Measurements from ENCODE around the gene RTP4.

Gene RTP4

GRCh38 chr3:187368251-187369088, at the start of gene RTP4:
Gene RTP4 (plus strand): TSS chr3:187368385. CDS start chr3:187368442, 57 bp downstream.
- Histone ChIP-seq H3K27ac (ENCODE audit: low read length) (no peak within 1 kb of the TSS), H3K9me3 (ENCODE audit: control insufficient read depth, low read depth, low read length) (no peaks in the 10 kb centered on the region), H3K27me3 (ENCODE audit: control insufficient read depth, insufficient read depth, low read length) (no peaks in the 10 kb centered on the region), H3K9ac (ENCODE audit: low read length) (no peak within 1 kb of the TSS), H3K36me3 (ENCODE audit: control insufficient read depth, low read depth, low read length) (no peaks in the 10 kb centered on the region), H3K4me1 (ENCODE audit: control insufficient read depth, low read depth, low read length) (peaks cover 13% of the 10 kb centered on the region), H3K4me3 (ENCODE audit: low read length) (no peak within 1 kb of the TSS)

- no peak overlapping the region for H3K27ac ChIP-seq (ENCODE audit: low read length)
- H3K9me3 ChIP-seq (ENCODE audit: control insufficient read depth, low read depth, low read length) = no peaks in the 10 kb centered on the region
- H3K4me3 ChIP-seq (ENCODE audit: low read length) = no peak overlapping the region
- H3K36me3 ChIP-seq (ENCODE audit: control insufficient read depth, low read depth, low read length) = no peaks in the 10 kb centered on the region
- no peak overlapping the region for H3K9ac ChIP-seq (ENCODE audit: low read length)
- H3K4me1 ChIP-seq (ENCODE audit: control insufficient read depth, low read depth, low read length) = peaks cover 8% of the 10 kb centered on the region
- no peaks in the 10 kb centered on the region for H3K27me3 ChIP-seq (ENCODE audit: control insufficient read depth, insufficient read depth, low read length)
Observed at GRCh38 chr3:187318819-187319616, 49.2 kb upstream of the RTP4 start.

- Histone ChIP-seq H3K9me3 (ENCODE audit: control insufficient read depth, low read depth, low read length) (no peaks in the 10 kb centered on the region), H3K4me1 (ENCODE audit: control insufficient read depth, low read depth, low read length) (peaks cover 8% of the 10 kb centered on the region), H3K9ac (ENCODE audit: low read length) (no peak overlapping the region), H3K4me3 (ENCODE audit: low read length) (no peak overlapping the region), H3K27me3 (ENCODE audit: control insufficient read depth, insufficient read depth, low read length) (no peaks in the 10 kb centered on the region), H3K27ac (ENCODE audit: low read length) (no peak overlapping the region), H3K36me3 (ENCODE audit: control insufficient read depth, low read depth, low read length) (no peaks in the 10 kb centered on the region)
Observed at GRCh38 chr3:187319699-187320302, 48.4 kb upstream of the RTP4 start.

GRCh38 chr3:187321766-187322165, 46.4 kb upstream of the RTP4 start:
- Histone ChIP-seq H3K4me1 (ENCODE audit: control insufficient read depth, low read depth, low read length) (peaks cover 8% of the 10 kb centered on the region), H3K27ac (ENCODE audit: low read length) (no peak overlapping the region), H3K36me3 (ENCODE audit: control insufficient read depth, low read depth, low read length) (no peaks in the 10 kb centered on the region), H3K9me3 (ENCODE audit: control insufficient read depth, low read depth, low read length) (no peaks in the 10 kb centered on the region), H3K27me3 (ENCODE audit: control insufficient read depth, insufficient read depth, low read length) (no peaks in the 10 kb centered on the region), H3K4me3 (ENCODE audit: low read length) (no peak overlapping the region), H3K9ac (ENCODE audit: low read length) (no peak overlapping the region)

- peaks cover 8% of the 10 kb centered on the region for H3K4me1 ChIP-seq (ENCODE audit: control insufficient read depth, low read depth, low read length)
- no peaks in the 10 kb centered on the region for H3K36me3 ChIP-seq (ENCODE audit: control insufficient read depth, low read depth, low read length)
- H3K27me3 ChIP-seq (ENCODE audit: control insufficient read depth, insufficient read depth, low read length) = no peaks in the 10 kb centered on the region
- H3K9ac ChIP-seq (ENCODE audit: low read length) = no peak overlapping the region
- H3K9me3 ChIP-seq (ENCODE audit: control insufficient read depth, low read depth, low read length) = no peaks in the 10 kb centered on the region
- H3K4me3 ChIP-seq (ENCODE audit: low read length) = no peak overlapping the region
- no peak overlapping the region for H3K27ac ChIP-seq (ENCODE audit: low read length)
Observed at GRCh38 chr3:187322291-187322690, 45.9 kb upstream of the RTP4 start.

GRCh38 chr3:187323091-187323490, 45.1 kb upstream of the RTP4 start:
- Histone ChIP-seq H3K36me3 (ENCODE audit: control insufficient read depth, low read depth, low read length) (no peaks in the 10 kb centered on the region), H3K9me3 (ENCODE audit: control insufficient read depth, low read depth, low read length) (no peaks in the 10 kb centered on the region), H3K9ac (ENCODE audit: low read length) (no peak overlapping the region), H3K4me3 (ENCODE audit: low read length) (no peak overlapping the region), H3K4me1 (ENCODE audit: control insufficient read depth, low read depth, low read length) (peaks cover 8% of the 10 kb centered on the region), H3K27me3 (ENCODE audit: control insufficient read depth, insufficient read depth, low read length) (no peaks in the 10 kb centered on the region), H3K27ac (ENCODE audit: low read length) (no peak overlapping the region)

- no peaks in the 10 kb centered on the region for H3K36me3 ChIP-seq (ENCODE audit: control insufficient read depth, low read depth, low read length)
- H3K27me3 ChIP-seq (ENCODE audit: control insufficient read depth, insufficient read depth, low read length) = no peaks in the 10 kb centered on the region
- no peaks in the 10 kb centered on the region for H3K4me1 ChIP-seq (ENCODE audit: control insufficient read depth, low read depth, low read length)
- H3K9me3 ChIP-seq (ENCODE audit: control insufficient read depth, low read depth, low read length) = no peaks in the 10 kb centered on the region
- no peak overlapping the region for H3K4me3 ChIP-seq (ENCODE audit: low read length)
- no peak overlapping the region for H3K9ac ChIP-seq (ENCODE audit: low read length)
- H3K27ac ChIP-seq (ENCODE audit: low read length) = no peak overlapping the region
Observed at GRCh38 chr3:187325632-187326031, 42.6 kb upstream of the RTP4 start.

- Histone ChIP-seq H3K4me3 (ENCODE audit: low read length) (no peak overlapping the region), H3K4me1 (ENCODE audit: control insufficient read depth, low read depth, low read length) (no peaks in the 10 kb centered on the region), H3K9me3 (ENCODE audit: control insufficient read depth, low read depth, low read length) (no peaks in the 10 kb centered on the region), H3K36me3 (ENCODE audit: control insufficient read depth, low read depth, low read length) (no peaks in the 10 kb centered on the region), H3K9ac (ENCODE audit: low read length) (no peak overlapping the region), H3K27ac (ENCODE audit: low read length) (no peak overlapping the region), H3K27me3 (ENCODE audit: control insufficient read depth, insufficient read depth, low read length) (no peaks in the 10 kb centered on the region)
Observed at GRCh38 chr3:187327845-187328244, 40.3 kb upstream of the RTP4 start.

- Histone ChIP-seq H3K4me1 (ENCODE audit: control insufficient read depth, low read depth, low read length) (no peaks in the 10 kb centered on the region), H3K9ac (ENCODE audit: low read length) (no peak overlapping the region), H3K9me3 (ENCODE audit: control insufficient read depth, low read depth, low read length) (no peaks in the 10 kb centered on the region), H3K4me3 (ENCODE audit: low read length) (no peak overlapping the region), H3K27ac (ENCODE audit: low read length) (no peak overlapping the region), H3K36me3 (ENCODE audit: control insufficient read depth, low read depth, low read length) (no peaks in the 10 kb centered on the region), H3K27me3 (ENCODE audit: control insufficient read depth, insufficient read depth, low read length) (no peaks in the 10 kb centered on the region)
Observed at GRCh38 chr3:187328691-187329090, 39.5 kb upstream of the RTP4 start.

- no peaks in the 10 kb centered on the region for H3K9me3 ChIP-seq (ENCODE audit: control insufficient read depth, low read depth, low read length)
- H3K9ac ChIP-seq (ENCODE audit: low read length) = no peak overlapping the region
- H3K27ac ChIP-seq (ENCODE audit: low read length) = no peak overlapping the region
- H3K36me3 ChIP-seq (ENCODE audit: control insufficient read depth, low read depth, low read length) = no peaks in the 10 kb centered on the region
- no peaks in the 10 kb centered on the region for H3K4me1 ChIP-seq (ENCODE audit: control insufficient read depth, low read depth, low read length)
- H3K4me3 ChIP-seq (ENCODE audit: low read length) = no peak overlapping the region
- H3K27me3 ChIP-seq (ENCODE audit: control insufficient read depth, insufficient read depth, low read length) = no peaks in the 10 kb centered on the region
Observed at GRCh38 chr3:187334904-187335303, 33.3 kb upstream of the RTP4 start.

GRCh38 chr3:187336322-187336721, 31.9 kb upstream of the RTP4 start:
- Histone ChIP-seq H3K4me3 (ENCODE audit: low read length) (no peak overlapping the region), H3K27me3 (ENCODE audit: control insufficient read depth, insufficient read depth, low read length) (no peaks in the 10 kb centered on the region), H3K27ac (ENCODE audit: low read length) (no peak overlapping the region), H3K4me1 (ENCODE audit: control insufficient read depth, low read depth, low read length) (no peaks in the 10 kb centered on the region), H3K9me3 (ENCODE audit: control insufficient read depth, low read depth, low read length) (no peaks in the 10 kb centered on the region), H3K9ac (ENCODE audit: low read length) (no peak overlapping the region), H3K36me3 (ENCODE audit: control insufficient read depth, low read depth, low read length) (no peaks in the 10 kb centered on the region)
